ENCODE data around the gene CFL2. TPM values are rescaled to one million over a fixed set of nuclear protein-coding genes. Genes with fewer than 3 reads are reported as not detected.
"Not testable (repeated sequence)": the region's sequence is repeated elsewhere in the genome, so short reads cannot be mapped to it uniquely, and the experiment has no call there.

The CFL2 gene
- total RNA-seq, 2 donors from 2014 or later = 7.0 to 44.8 TPM

GRCh38 chr14:34699873-34700621 is 14.3 kb downstream of the CFL2 start:
- Histone ChIP-seq H3K9ac (ENCODE audit: low read depth in 2 of 2, low read length in 2 of 2) (no peak overlapping the region), H3K27ac (no peak overlapping the region), H3K36me3 (no peaks in the 10 kb centered on the region), H3K9me3 (no peaks in the 10 kb centered on the region), H3K27me3 (no peaks in the 10 kb centered on the region), H3K4me3 (no peak overlapping the region), H3K4me1 (no peaks in the 10 kb centered on the region)
- TF ChIP-seq, protein P1, sequence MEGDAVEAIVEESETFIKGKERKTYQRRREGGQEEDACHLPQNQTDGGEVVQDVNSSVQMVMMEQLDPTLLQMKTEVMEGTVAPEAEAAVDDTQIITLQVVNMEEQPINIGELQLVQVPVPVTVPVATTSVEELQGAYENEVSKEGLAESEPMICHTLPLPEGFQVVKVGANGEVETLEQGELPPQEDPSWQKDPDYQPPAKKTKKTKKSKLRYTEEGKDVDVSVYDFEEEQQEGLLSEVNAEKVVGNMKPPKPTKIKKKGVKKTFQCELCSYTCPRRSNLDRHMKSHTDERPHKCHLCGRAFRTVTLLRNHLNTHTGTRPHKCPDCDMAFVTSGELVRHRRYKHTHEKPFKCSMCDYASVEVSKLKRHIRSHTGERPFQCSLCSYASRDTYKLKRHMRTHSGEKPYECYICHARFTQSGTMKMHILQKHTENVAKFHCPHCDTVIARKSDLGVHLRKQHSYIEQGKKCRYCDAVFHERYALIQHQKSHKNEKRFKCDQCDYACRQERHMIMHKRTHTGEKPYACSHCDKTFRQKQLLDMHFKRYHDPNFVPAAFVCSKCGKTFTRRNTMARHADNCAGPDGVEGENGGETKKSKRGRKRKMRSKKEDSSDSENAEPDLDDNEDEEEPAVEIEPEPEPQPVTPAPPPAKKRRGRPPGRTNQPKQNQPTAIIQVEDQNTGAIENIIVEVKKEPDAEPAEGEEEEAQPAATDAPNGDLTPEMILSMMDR (IDR thresholded peaks at IDR 0.05) = no peak
- no peak for DNase-seq
- intact Hi-C loops (cut with DNase I) = no loop called here

GRCh38 chr14:34694216-34694615 is 20.2 kb downstream of the CFL2 start:
- H3K4me3 ChIP-seq; H3K4me1 ChIP-seq; DNase-seq; H3K27ac ChIP-seq; intact Hi-C loops (cut with DNase I); H3K27me3 ChIP-seq; H3K9me3 ChIP-seq; H3K36me3 ChIP-seq; H3K9ac ChIP-seq (ENCODE audit: low read depth in 2 of 2, low read length in 2 of 2): not testable (repeated sequence)

- Histone ChIP-seq H3K4me1 (no peaks in the 10 kb centered on the region), H3K36me3 (no peaks in the 10 kb centered on the region), H3K27ac (no peak overlapping the region), H3K27me3 (no peaks in the 10 kb centered on the region), H3K4me3 (peak overlapping the region; percentile 25), H3K9ac (ENCODE audit: low read depth in 2 of 2, low read length in 2 of 2) (peak overlapping the region in 1 of 2 donors; percentile 8), H3K9me3 (no peaks in the 10 kb centered on the region)
- intact Hi-C loops (cut with DNase I) = no loop called here
- TF ChIP-seq, protein P1 (IDR thresholded peaks at IDR 0.05) = no peak
- DNase-seq = peak; percentile 57
Observed at GRCh38 chr14:34693228-34693939, 21.0 kb downstream of the CFL2 start.

- no peaks in the 10 kb centered on the region for H3K9me3 ChIP-seq
- no peaks in the 10 kb centered on the region for H3K27me3 ChIP-seq
- no peak overlapping the region for H3K27ac ChIP-seq
- H3K4me3 ChIP-seq = peak overlapping the region; percentile 25
- H3K9ac ChIP-seq (ENCODE audit: low read depth in 2 of 2, low read length in 2 of 2) = peak overlapping the region in 1 of 2 donors; percentile 8
- no peaks in the 10 kb centered on the region for H3K4me1 ChIP-seq
- H3K36me3 ChIP-seq = no peaks in the 10 kb centered on the region
- TF ChIP-seq, protein P1 (IDR thresholded peaks at IDR 0.05) = no peak
- no peak for DNase-seq
- intact Hi-C loops (cut with DNase I) = no loop called here
Observed at GRCh38 chr14:34692898-34693227, 21.5 kb downstream of the CFL2 start.

DNA sequence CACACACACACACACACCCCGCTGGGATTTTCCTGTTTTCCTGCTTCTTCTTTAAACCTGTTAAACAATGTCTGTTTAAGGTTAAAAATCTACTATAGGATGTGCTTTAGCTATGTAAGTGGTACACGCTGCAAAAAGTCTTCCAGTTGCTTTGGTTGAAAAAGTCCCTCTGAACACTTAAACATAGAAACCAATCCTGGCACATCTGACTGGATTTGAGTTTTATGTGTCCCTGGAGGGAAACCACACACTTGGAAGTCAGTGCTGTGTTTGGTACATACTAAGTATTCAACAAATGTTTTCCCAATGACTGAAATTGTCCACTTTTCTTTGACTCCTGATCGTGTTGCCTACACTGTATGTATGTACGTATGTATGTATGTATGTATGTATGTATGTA is 22.0 kb downstream of the CFL2 start:
- DNase-seq = no peak
- H3K27me3 ChIP-seq = no peaks in the 10 kb centered on the region
- no peaks in the 10 kb centered on the region for H3K36me3 ChIP-seq
- H3K27ac ChIP-seq = no peak overlapping the region
- H3K9ac ChIP-seq (ENCODE audit: low read depth in 2 of 2, low read length in 2 of 2) = no peak overlapping the region
- intact Hi-C loops (cut with DNase I) = no loop called here
- no peaks in the 10 kb centered on the region for H3K4me1 ChIP-seq
- TF ChIP-seq, protein P1 (IDR thresholded peaks at IDR 0.05) = no peak
- H3K9me3 ChIP-seq = no peaks in the 10 kb centered on the region
- H3K4me3 ChIP-seq = no peak overlapping the region

DNA sequence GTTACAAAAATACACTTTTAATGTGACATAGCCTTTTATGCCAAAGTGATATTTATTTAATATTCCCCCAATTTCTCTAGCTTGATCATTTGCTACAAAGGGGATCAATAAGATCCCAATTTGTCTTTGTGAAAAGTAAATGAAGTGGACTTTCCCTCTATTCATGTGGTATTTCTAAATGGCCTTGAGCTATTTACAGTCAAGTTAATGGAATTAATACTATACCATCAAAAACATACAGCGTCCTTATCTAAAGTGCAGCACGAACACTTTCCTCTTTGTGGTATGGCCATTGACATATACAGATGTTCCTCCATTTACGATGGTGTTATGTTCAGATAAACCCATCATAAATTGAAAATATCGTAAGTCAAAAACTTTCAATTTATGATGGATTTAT is 23.2 kb downstream of the CFL2 start:
- Histone ChIP-seq H3K4me3 (no peak overlapping the region), H3K27ac (no peak overlapping the region), H3K36me3 (no peaks in the 10 kb centered on the region), H3K4me1 (no peaks in the 10 kb centered on the region), H3K9me3 (no peaks in the 10 kb centered on the region), H3K9ac (ENCODE audit: low read depth in 2 of 2, low read length in 2 of 2) (no peak overlapping the region), H3K27me3 (no peaks in the 10 kb centered on the region)
- TF ChIP-seq, protein P1 (IDR thresholded peaks at IDR 0.05) = no peak
- DNase-seq = no peak
- intact Hi-C loops (cut with DNase I) = no loop called here

Data from colonic mucosa (tissue), 4 donors.